ENCODE results near the gene HAAO. TPM values are rescaled to one million over a fixed set of nuclear protein-coding genes. Genes with fewer than 3 reads are reported as not detected.

Gene HAAO
- total RNA-seq, 1 experiment from 2014 or later, result 6.6 TPM

DNA sequence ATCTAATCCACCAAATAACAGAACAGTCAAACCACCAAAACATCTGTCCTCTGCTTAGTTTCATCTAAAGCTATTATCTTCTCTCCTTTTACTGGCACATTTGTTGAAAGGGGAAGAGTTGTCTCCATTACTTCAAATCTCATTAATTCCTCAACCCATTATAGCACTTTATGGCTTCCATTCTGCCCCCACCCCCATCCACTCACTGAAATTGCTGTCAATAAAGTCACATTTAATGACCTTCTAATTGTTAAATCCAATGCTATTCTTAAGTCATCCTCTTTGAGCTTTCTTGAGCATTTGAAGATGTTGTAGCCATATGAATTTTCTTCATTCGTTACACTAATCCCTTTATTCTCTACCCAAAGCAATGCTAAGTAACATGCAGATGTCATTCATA is 33.6 kb downstream of the HAAO start:
- Histone ChIP-seq H2BK12ac (ENCODE audit: insufficient read length, low read depth, low read length) (no peak overlapping the region), H4K8ac (replicated peaks; ENCODE audit: insufficient read length, low read depth, low read length) (no peak overlapping the region), H3K9me3 (ENCODE audit: control insufficient read depth, low read depth, low read length) (no peaks in the 10 kb centered on the region), H3K14ac (ENCODE audit: insufficient read depth, low read length) (no peak overlapping the region), H3K18ac (ENCODE audit: insufficient read length, low read depth, low read length) (no peak overlapping the region), H4K91ac (ENCODE audit: insufficient read length, low read depth, low read length) (no peak overlapping the region), H3K4me1 (ENCODE audit: insufficient read depth, low read length) (no peaks in the 10 kb centered on the region), H3K56ac (ENCODE audit: insufficient read length, low read depth, low read length) (no peak overlapping the region), H2BK5ac (ENCODE audit: insufficient read length, low read length) (no peak overlapping the region), H3K4me2 (ENCODE audit: insufficient read depth, insufficient read length, low read length) (no peak overlapping the region), H2AK5ac (ENCODE audit: insufficient read length, low read length) (no peak overlapping the region), H4K20me1 (ENCODE audit: control insufficient read depth, insufficient read depth, insufficient read length) (no peaks in the 10 kb centered on the region), H3K23me2 (ENCODE audit: insufficient read length, low read depth, low read length, poor library complexity, severe bottlenecking) (no peaks in the 10 kb centered on the region), H3K4ac (ENCODE audit: low read depth, low read length) (no peak overlapping the region), H4K5ac (ENCODE audit: insufficient read length, low read depth, low read length) (no peak overlapping the region), H2BK15ac (ENCODE audit: low read depth, low read length) (no peak overlapping the region), H3K9ac (ENCODE audit: extremely low read depth, insufficient read length, low read length) (no peak overlapping the region), H3T11ph (ENCODE audit: low read length) (no peak overlapping the region), H2AFZ (ENCODE audit: low read length) (no peak overlapping the region), H3K27me3 (ENCODE audit: insufficient read depth, low read length) (no peaks in the 10 kb centered on the region), H3K23ac (ENCODE audit: insufficient read length, low read depth, low read length) (no peak overlapping the region), H3K79me2 (ENCODE audit: insufficient read depth, low read length) (no peaks in the 10 kb centered on the region), H3K79me1 (ENCODE audit: insufficient read depth, low read depth, low read length, poor library complexity, severe bottlenecking) (no peaks in the 10 kb centered on the region), H3K27ac (ENCODE audit: insufficient read length, low read depth, low read length) (no peak overlapping the region), H2BK120ac (ENCODE audit: low read depth, low read length, poor library complexity, severe bottlenecking) (no peak overlapping the region), H2BK20ac (ENCODE audit: low read depth, low read length, poor library complexity, severe bottlenecking) (no peak overlapping the region)
- H3K27ac Mint-ChIP-seq, result no peak overlapping the region
- peaks cover 4 to 9% (median 6%) of the 10 kb centered on the region in 3 experiments; a peak in 6 of 7 replicates for H3K36me3 Mint-ChIP-seq (ENCODE audit: insufficient read depth in 1 of 3, low read depth in 3 of 3)
- no peaks in the 10 kb centered on the region for H3K27me3 Mint-ChIP-seq (ENCODE audit: low read depth)
- H3K4me3 Mint-ChIP-seq, result no peak overlapping the region
- H3K4me1 Mint-ChIP-seq, result peaks cover 11 to 31% of the 10 kb centered on the region in 2 experiments
- TF ChIP-seq CTCF (conservative IDR thresholded peaks at IDR 0.05), result no peak
- H3K9me3 Mint-ChIP-seq, result no peaks in the 10 kb centered on the region
- WGBS (ENCODE audit: extremely low coverage, insufficient read length, low lambda C conversion rate), result no CpG with 5 or more reads among the region's 1 CpG
- no peak for DNase-seq

All from H9 (cell line).